ENCODE measurements around the gene RPS10. TPM values are rescaled to one million over a fixed set of nuclear protein-coding genes. Genes with fewer than 3 reads are reported as not detected.

RPS10 gene
- total RNA-seq, 4 donors from 2014 or later = 983 to 4,649 (median 2,673) TPM

GRCh38 chr6:34390531-34391472 is 35.1 kb downstream of the RPS10 start:
- Histone ChIP-seq H3K9me3 (no peaks in the 10 kb centered on the region), H3K27me3 (no peaks in the 10 kb centered on the region), H3K36me3 (no peaks in the 10 kb centered on the region), H3K4me3 (peak overlapping the region; percentile 55 to 98 (median 86)), H3K27ac (peak overlapping the region; percentile 90 to 98 (median 96)), H3K4me1 (peaks cover 14 to 74% (median 24%) of the 10 kb centered on the region in 3 donors)
- 21 to 25% methylated on average over 14 of the region's 14 CpGs for WGBS, 2 donors
- DNase-seq = no peak
- TF ChIP-seq POLR2A (IDR thresholded peaks at IDR 0.05) (no peak), CTCF (IDR thresholded peaks at IDR 0.05) (peak in 1 of 6 experiments; percentile 7)
- intact Hi-C loops (cut with DNase I) = no loop called here

GRCh38 chr6:34389034-34389433 is 36.8 kb downstream of the RPS10 start:
- no peak for DNase-seq
- Histone ChIP-seq H3K36me3 (no peaks in the 10 kb centered on the region), H3K27me3 (no peaks in the 10 kb centered on the region), H3K9me3 (no peaks in the 10 kb centered on the region), H3K4me1 (peaks cover 14 to 89% (median 29%) of the 10 kb centered on the region in 3 donors), H3K4me3 (no peak overlapping the region), H3K27ac (no peak overlapping the region)
- TF ChIP-seq CTCF (IDR thresholded peaks at IDR 0.05) = no peak
- no peak for TF ChIP-seq POLR2A (IDR thresholded peaks at IDR 0.05)
- 81 to 87% methylated on average over 3 of the region's 3 CpGs for WGBS, 2 donors
- intact Hi-C loops (cut with DNase I) = no loop called here

DNA sequence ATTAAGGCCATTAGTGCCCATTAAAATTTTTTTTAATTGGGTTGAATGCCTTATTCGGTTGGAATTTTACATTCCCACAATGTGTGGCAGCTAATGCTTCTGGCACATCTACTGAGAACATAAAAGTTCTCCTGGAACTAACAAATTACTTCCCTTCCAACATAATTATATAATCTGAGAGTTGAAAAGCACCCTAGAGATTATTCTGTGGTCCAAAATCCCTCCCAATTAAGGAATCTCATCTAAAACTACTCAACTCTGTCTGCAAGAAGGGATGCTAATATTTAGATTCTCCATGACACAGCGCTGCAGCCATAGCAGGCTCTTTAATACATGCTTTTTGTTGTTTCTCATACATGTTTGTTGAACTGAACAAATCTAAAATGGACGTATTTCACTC is 37.4 kb downstream of the RPS10 start:
- Histone ChIP-seq H3K36me3 (no peaks in the 10 kb centered on the region), H3K27ac (no peak overlapping the region), H3K27me3 (no peaks in the 10 kb centered on the region), H3K4me3 (no peak overlapping the region), H3K9me3 (no peaks in the 10 kb centered on the region), H3K4me1 (peaks cover 14 to 89% (median 31%) of the 10 kb centered on the region in 3 donors)
- DNase-seq = no peak
- intact Hi-C loops (cut with DNase I) = no loop called here
- TF ChIP-seq POLR2A (IDR thresholded peaks at IDR 0.05) (no peak), CTCF (IDR thresholded peaks at IDR 0.05) (no peak)
- WGBS, 2 donors = 48 to 65% methylated on average over 3 of the region's 3 CpGs

DNA sequence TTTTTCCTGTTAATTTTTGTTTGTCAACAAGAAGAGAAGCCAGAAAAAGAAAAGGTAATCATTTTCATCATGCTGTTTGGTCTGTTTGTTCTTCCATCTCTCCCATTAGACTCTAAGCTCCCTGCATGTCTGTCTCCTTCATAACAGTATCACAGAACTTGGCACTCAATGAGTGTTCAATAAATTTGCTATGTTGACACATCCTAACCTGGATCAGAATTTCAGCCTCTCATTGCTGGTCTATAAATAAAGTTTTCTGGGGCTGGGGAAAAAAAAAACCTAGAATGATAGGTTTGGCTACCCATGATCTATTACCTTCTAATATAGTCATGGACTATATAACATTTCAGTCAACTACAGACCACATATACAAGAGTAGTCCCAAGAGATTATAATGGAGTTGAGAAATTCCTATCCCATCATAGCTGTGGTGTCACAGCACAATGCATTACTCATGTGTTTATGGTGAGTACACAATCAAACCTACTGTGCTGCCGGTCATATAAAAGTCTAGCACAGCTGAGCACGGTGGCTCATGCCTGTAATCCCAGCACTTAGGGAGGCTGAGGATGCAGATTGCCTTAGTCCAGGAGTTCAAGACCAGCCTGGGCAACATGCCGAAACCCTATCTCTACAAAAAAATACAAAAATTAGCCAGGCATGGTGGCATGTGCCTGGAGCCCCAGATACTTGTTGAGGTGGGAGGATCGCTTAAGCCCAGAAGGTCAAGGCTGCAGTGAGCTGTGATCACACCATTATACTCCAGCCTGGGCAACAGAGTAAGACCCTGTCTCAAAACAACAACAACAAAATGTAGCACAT is 39.3 kb downstream of the RPS10 start:
- no peak overlapping the region for H3K4me3 ChIP-seq
- intact Hi-C loops (cut with DNase I) = no loop called here
- H3K27ac ChIP-seq = peak overlapping the region in 1 of 4 donors; percentile 5
- H3K27me3 ChIP-seq = no peaks in the 10 kb centered on the region
- peaks cover 14 to 84% (median 30%) of the 10 kb centered on the region in 3 donors for H3K4me1 ChIP-seq
- no peaks in the 10 kb centered on the region for H3K36me3 ChIP-seq
- WGBS, 2 donors = 65 to 69% methylated on average over 3 to 4 of the region's 4 CpGs
- TF ChIP-seq POLR2A (IDR thresholded peaks at IDR 0.05) (no peak), CTCF (IDR thresholded peaks at IDR 0.05) (no peak)
- no peak for DNase-seq
- no peaks in the 10 kb centered on the region for H3K9me3 ChIP-seq
